Colonic mucosa (tissue), 4 donors: Measurements from ENCODE around the gene GPLD1. TPM values are rescaled to one million over a fixed set of nuclear protein-coding genes. Genes with fewer than 3 reads are reported as not detected.

Experiments used
- DNase-seq: peaks from one replicate; pipeline ENCODE4 v3.0.0-alpha.2; 2020
- H3K27ac ChIP-seq: fragments of 200-600 bp; one replicate; pipeline ENCODE4 v1.8.0; 2021
- H3K27me3 ChIP-seq: fragments of 200-600 bp; one replicate; pipeline ENCODE4 v1.8.0; 2021
- H3K36me3 ChIP-seq: fragments of 200-600 bp; one replicate; pipeline ENCODE4 v1.8.0; 2021
- H3K4me1 ChIP-seq: fragments of 200-600 bp; one replicate; pipeline ENCODE4 v1.8.0; 2021; ENCODE audit warnings: mild to moderate bottlenecking
- H3K4me3 ChIP-seq: fragments of 200-600 bp; one replicate; pipeline ENCODE4 v1.8.0; 2021
- H3K9ac ChIP-seq, 2 donors: one replicate each; pipeline ENCODE4 v1.7.0; 2013; ENCODE audit warnings: control low read depth in 2 of 2, low read depth in 2 of 2, low read length in 2 of 2
- H3K9me3 ChIP-seq: fragments of 200-600 bp; one replicate; pipeline ENCODE4 v1.8.0; 2021
- intact Hi-C: fragments of 100-400 bp; cut with DNase I; formaldehyde crosslinking; loops from one replicate; pipeline ENCODE4 v1.14.1; 2022
- total RNA-seq, 2 donors: library from RNA; stranded (reverse); fragmentation: NEBNext Ultra II Directional in 1 of 2; extraction: Animal tissue kit (Norgen Biotek cat#: 25700) in 1 of 2; gene quantifications; one replicate each; pipeline ENCODE4 v1.2.1, GENCODE V29; 2021
- TF ChIP-seq, protein P1 (sequence below): fragments of 200-600 bp; IDR thresholded peaks from one replicate; pipeline ENCODE4 v1.8.0; 2022; ENCODE audit warnings: antibody characterized with exemption, mild to moderate bottlenecking
- donor health status: healthy.
- donor health status: DM: no; HTN: no; CAD: no.
- donor health status: DM: no; HTN: no; CAD: no.

Gene GPLD1
- total RNA-seq, 2 donors from 2014 or later = 0.84 to 0.88 TPM

DNA sequence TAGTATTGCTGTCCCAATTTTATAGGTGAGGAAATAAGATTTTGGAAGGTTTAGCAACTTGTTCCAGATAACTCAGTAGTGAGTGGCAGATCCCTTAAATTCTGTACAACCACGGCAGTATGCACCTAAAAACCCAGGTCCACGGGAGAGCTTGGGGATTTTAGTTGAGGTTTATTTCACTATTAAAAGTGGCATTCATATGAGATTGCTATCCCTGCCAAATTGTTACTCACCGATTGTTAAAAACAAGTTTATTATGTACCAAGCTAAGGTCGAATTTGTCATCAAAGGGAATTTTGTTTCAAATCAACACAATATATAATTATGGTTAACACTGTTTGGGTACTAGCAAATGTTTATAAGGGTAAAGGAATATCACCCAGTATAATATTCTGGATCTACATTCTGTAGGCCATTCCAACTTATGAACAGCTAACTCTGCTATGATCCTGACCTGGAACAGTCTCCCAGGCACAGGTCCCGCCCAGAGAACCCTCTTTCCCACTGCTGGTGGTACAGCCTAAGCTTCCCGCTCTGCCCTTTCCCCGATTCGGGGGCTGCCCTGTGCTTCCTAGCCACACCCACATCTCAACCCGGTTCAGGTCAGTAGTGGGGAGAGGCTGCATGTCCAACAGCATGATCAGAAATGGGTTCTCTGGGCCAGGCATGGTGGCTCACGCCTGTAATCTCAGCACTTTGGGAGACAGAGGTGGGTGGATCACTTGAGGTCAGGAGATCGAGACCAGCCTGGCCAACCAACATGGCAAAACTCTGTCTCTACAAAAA, 24.9 kb downstream of the GPLD1 start:
- intact Hi-C loops = no loop called here
- Histone ChIP-seq H3K36me3 (no peaks in the 10 kb centered on the region), H3K27ac (no peak overlapping the region), H3K4me3 (no peak overlapping the region), H3K27me3 (no peaks in the 10 kb centered on the region), H3K9ac (no peak overlapping the region), H3K4me1 (no peaks in the 10 kb centered on the region), H3K9me3 (no peaks in the 10 kb centered on the region)
- TF ChIP-seq, protein P1, sequence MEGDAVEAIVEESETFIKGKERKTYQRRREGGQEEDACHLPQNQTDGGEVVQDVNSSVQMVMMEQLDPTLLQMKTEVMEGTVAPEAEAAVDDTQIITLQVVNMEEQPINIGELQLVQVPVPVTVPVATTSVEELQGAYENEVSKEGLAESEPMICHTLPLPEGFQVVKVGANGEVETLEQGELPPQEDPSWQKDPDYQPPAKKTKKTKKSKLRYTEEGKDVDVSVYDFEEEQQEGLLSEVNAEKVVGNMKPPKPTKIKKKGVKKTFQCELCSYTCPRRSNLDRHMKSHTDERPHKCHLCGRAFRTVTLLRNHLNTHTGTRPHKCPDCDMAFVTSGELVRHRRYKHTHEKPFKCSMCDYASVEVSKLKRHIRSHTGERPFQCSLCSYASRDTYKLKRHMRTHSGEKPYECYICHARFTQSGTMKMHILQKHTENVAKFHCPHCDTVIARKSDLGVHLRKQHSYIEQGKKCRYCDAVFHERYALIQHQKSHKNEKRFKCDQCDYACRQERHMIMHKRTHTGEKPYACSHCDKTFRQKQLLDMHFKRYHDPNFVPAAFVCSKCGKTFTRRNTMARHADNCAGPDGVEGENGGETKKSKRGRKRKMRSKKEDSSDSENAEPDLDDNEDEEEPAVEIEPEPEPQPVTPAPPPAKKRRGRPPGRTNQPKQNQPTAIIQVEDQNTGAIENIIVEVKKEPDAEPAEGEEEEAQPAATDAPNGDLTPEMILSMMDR = no peak
- no peak for DNase-seq

DNA sequence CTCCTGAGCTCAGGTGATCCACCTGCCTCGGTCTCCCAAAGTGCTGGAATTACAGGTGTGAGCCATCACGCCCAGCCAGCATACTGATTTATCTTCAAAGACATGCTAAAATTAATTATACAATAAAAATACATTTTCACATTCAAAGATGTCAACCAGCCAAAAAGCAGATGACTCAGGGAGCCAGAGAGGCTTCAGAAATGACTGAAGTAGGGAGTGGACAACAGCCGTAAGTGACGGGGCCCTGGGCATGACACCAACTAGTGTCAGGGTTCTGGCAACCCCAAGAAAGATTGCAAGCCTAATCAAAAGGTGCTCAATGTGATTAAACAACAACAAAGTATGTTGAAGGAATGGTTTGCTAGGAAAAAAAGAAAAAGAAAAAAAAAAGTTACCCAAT, 28.4 kb downstream of the GPLD1 start:
- Histone ChIP-seq H3K4me3 (no peak overlapping the region), H3K9me3 (no peaks in the 10 kb centered on the region), H3K4me1 (no peaks in the 10 kb centered on the region), H3K36me3 (no peaks in the 10 kb centered on the region), H3K27me3 (no peaks in the 10 kb centered on the region), H3K27ac (no peak overlapping the region), H3K9ac (no peak overlapping the region)
- intact Hi-C loops = no loop called here
- no peak for DNase-seq
- TF ChIP-seq, protein P1 = no peak

DNA sequence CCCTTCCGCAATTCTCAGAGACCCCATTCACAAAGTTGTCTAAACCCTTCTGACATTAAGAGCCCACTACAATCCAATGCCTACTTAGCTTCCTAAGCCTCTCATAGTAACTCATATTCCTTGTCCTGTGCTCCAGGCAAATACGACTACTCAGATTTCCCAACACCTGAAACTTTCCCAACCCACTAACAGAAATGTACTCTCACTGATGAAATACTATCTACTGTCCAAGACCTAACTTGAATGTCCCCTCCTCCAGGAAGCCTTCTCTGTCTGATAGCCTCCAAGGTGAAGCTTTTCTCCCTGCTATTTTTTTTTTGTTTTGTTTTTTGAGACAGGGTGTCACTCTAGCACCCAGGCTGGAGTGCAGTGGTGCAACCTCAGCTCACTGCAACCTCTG, 30.4 kb downstream of the GPLD1 start:
- TF ChIP-seq, protein P1 = no peak
- H3K27ac ChIP-seq = no peak overlapping the region

DNA sequence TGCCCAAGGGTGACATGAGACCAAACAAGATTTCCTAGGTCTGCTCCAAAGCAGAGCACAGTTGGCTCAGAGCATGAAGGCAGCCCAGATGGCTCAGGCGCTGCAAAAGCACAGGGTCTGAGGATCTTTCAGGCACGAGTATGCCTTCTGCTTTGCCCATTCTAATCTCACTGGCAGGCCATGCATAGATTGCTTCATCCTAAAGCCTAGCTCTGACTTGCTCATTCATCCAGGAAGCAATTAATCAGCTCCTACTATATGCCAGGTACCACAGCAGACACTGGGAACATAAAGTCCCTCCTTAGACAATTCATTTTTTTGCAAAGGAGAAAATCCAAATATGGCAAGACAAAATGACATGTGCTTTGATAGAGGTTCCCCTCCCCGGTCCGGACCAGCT, 31.2 kb downstream of the GPLD1 start:
- Histone ChIP-seq H3K27ac (no peak overlapping the region), H3K4me1 (no peaks in the 10 kb centered on the region), H3K9me3 (no peaks in the 10 kb centered on the region), H3K4me3 (no peak overlapping the region), H3K27me3 (no peaks in the 10 kb centered on the region), H3K36me3 (no peaks in the 10 kb centered on the region), H3K9ac (no peak overlapping the region)
- DNase-seq = no peak
- TF ChIP-seq, protein P1 = no peak
- intact Hi-C loops = no loop called here

More for the DNA sequence above, 30.4 kb downstream of the GPLD1 start:
- H3K9me3 ChIP-seq = no peaks in the 10 kb centered on the region
- H3K4me1 ChIP-seq = no peaks in the 10 kb centered on the region
- no peak for DNase-seq
- intact Hi-C loops = no loop called here
- no peak overlapping the region for H3K9ac ChIP-seq
- H3K27me3 ChIP-seq = no peaks in the 10 kb centered on the region
- H3K36me3 ChIP-seq = no peaks in the 10 kb centered on the region
- no peak overlapping the region for H3K4me3 ChIP-seq

DNA sequence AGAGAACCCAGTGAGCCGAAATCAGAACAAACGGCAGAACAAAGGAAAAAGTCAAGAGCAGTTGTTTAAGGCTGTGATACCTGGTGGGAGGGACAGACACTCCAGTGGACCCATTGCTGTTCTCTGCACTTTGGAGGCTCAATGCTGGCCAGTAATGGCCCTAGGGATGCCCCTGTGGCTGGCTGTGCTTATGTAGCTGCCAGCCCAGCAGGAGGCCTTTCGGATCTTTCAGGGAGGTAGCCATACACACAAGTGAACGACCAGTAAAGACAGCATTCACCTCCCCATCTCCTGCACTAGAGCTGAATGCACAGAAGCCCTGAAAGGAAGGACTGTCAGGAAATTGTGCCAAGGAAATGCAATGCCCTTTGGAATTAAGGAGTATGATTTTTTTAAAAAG, 34.3 kb downstream of the GPLD1 start:
- TF ChIP-seq, protein P1 = no peak
- Histone ChIP-seq H3K27ac (no peak overlapping the region), H3K4me3 (no peak overlapping the region), H3K4me1 (no peaks in the 10 kb centered on the region), H3K27me3 (no peaks in the 10 kb centered on the region), H3K9ac (no peak overlapping the region), H3K36me3 (no peaks in the 10 kb centered on the region), H3K9me3 (no peaks in the 10 kb centered on the region)
- intact Hi-C loops = no loop called here
- DNase-seq = no peak
